ENCODE data around the gene RPS6KA4.

The RPS6KA4 gene

GRCh38 chr11:64347193-64347867, 11.6 kb upstream of the RPS6KA4 start:
- no peak for DNase-seq (ENCODE audit: low read depth in 1 of 2, low spot score in 1 of 2)

- no peak for DNase-seq (ENCODE audit: low read depth in 1 of 2, low spot score in 1 of 2)
Observed at GRCh38 chr11:64348383-64349024, 10.5 kb upstream of the RPS6KA4 start.

GRCh38 chr11:64349025-64349387, 10.0 kb upstream of the RPS6KA4 start:
- DNase-seq (ENCODE audit: low read depth in 1 of 2, low spot score in 1 of 2): no peak

GRCh38 chr11:64349404-64349803, 9.6 kb upstream of the RPS6KA4 start:
- no peak for DNase-seq (ENCODE audit: low read depth in 1 of 2, low spot score in 1 of 2)

GRCh38 chr11:64351136-64351631, 7.8 kb upstream of the RPS6KA4 start:
- no peak for DNase-seq (ENCODE audit: low read depth in 1 of 2, low spot score in 1 of 2)

GRCh38 chr11:64352099-64352994, 6.6 kb upstream of the RPS6KA4 start:
- DNase-seq (ENCODE audit: low read depth in 1 of 2, low spot score in 1 of 2): no peak

- DNase-seq (ENCODE audit: low read depth in 1 of 2, low spot score in 1 of 2): no peak
Observed at GRCh38 chr11:64352995-64353714, 5.8 kb upstream of the RPS6KA4 start.

GRCh38 chr11:64353715-64354506, 5.1 kb upstream of the RPS6KA4 start:
- DNase-seq (ENCODE audit: low read depth in 1 of 2, low spot score in 1 of 2): no peak

- DNase-seq (ENCODE audit: low read depth in 1 of 2, low spot score in 1 of 2): no peak
Observed at GRCh38 chr11:64355078-64355940, 3.7 kb upstream of the RPS6KA4 start.

GRCh38 chr11:64356498-64357411, 2.2 kb upstream of the RPS6KA4 start:
- DNase-seq (ENCODE audit: low read depth in 1 of 2, low spot score in 1 of 2): no peak

GRCh38 chr11:64357446-64357845, 1.5 kb upstream of the RPS6KA4 start:
- no peak for DNase-seq (ENCODE audit: low read depth in 1 of 2, low spot score in 1 of 2)

GRCh38 chr11:64357904-64358535, 942 bp upstream of the RPS6KA4 start:
- DNase-seq (ENCODE audit: low read depth in 1 of 2, low spot score in 1 of 2): no peak

GRCh38 chr11:64358536-64358906, 441 bp upstream of the RPS6KA4 start:
- DNase-seq (ENCODE audit: low read depth in 1 of 2, low spot score in 1 of 2): no peak

GRCh38 chr11:64359712-64360445, 917 bp downstream of the RPS6KA4 start:
- no peak for DNase-seq (ENCODE audit: low read depth in 1 of 2, low spot score in 1 of 2)

GRCh38 chr11:64360448-64360921, 1.5 kb downstream of the RPS6KA4 start:
- no peak for DNase-seq (ENCODE audit: low read depth in 1 of 2, low spot score in 1 of 2)

GRCh38 chr11:64361659-64362058, 2.7 kb downstream of the RPS6KA4 start:
- no peak for DNase-seq (ENCODE audit: low read depth in 1 of 2, low spot score in 1 of 2)

GRCh38 chr11:64362339-64362738, 3.4 kb downstream of the RPS6KA4 start:
- no peak for DNase-seq (ENCODE audit: low read depth in 1 of 2, low spot score in 1 of 2)
